ENCODE measurements around the gene SLC44A5.
"Not testable (repeated sequence)": the region's sequence is repeated elsewhere in the genome, so short reads cannot be mapped to it uniquely, and the experiment has no call there.

The SLC44A5 gene

DNA sequence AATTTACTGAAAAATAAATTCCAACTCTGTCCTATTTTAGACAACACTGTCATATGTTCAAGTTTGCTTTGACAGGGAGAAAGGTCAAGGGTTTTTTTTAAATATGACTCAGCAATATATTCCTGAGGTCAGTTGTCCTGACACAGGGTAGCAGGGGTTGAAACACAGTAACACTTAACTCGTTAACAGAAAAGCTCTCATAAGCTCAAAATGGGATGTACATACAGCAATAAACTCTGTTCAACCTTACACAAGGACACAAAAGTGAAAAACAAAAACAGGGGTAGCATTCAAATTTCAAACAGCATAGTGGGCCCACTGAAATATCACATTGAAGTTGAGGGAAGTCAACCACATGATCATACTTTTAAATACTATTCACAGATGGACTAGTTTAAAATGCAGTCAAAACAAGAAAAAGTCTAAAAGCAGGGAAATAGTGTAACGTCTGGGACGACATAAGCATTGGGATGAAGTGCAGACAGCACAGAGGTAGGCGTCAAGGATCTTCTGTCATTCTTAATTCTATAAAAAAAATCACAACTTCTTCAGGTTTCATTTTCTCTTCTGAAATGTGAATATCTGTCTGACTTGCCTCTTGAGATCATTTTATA, 89.9 kb downstream of the SLC44A5 start:
- DNase-seq: peak; percentile 66

DNA sequence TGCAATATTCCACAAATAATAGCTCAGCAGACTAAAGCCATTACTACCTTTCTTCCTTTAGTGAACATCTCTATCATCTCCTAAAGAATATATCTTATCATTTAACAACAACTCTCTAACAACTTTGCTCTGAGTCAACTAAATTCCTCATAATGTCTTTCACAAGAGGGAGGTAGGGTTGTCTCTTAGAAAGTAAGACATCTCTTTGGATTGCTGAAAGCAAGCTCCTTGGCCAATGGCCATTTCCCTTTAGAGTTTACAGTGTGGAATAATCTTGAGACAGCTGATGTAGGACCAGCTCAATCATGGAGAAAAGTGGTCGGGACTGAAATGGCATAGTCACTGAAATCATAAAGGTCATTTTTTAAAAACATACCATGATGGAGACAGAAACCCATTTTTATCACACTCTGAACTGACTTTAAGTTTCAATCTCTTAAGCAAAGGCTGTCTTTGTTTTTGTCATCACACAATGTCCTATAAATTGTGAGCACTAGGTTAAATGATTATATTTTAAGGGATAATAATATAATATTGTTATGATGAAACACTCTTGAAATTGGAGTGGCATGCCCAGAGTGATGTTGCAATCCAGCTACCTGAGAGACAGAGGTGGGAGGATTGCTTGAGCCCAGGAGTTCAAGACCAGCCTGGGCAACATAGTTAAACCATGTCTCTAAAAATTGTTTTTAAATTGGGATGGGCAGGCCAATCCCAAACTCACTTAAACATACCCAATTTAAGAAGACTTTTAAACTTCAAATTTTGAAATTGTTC, 91.1 kb downstream of the SLC44A5 start:
- no peak for DNase-seq

GRCh38 chr1:75518686-75519085, 92.2 kb downstream of the SLC44A5 start:
- no peak for DNase-seq

GRCh38 chr1:75514270-75514669, 96.6 kb downstream of the SLC44A5 start:
- DNase-seq: no peak

DNA sequence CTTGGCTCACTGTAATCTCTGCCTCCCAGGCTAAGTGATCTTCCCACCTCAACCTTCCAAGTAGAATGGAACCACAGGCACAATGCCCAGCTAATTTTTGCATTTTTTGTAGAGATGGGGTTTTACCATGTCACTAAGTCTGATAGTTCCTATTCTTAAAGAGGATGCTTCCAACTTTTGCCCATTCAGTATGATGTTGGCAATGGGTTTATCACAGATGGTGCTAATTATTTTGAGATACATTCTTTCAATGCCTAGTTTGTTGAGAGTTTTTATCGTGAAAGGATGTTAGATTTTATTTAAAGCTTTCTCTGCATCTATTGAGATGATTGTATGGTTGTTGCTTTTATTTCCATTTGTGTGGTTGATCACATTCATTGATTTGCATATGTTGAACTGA, 103.9 kb downstream of the SLC44A5 start:
- DNase-seq: no peak

DNA sequence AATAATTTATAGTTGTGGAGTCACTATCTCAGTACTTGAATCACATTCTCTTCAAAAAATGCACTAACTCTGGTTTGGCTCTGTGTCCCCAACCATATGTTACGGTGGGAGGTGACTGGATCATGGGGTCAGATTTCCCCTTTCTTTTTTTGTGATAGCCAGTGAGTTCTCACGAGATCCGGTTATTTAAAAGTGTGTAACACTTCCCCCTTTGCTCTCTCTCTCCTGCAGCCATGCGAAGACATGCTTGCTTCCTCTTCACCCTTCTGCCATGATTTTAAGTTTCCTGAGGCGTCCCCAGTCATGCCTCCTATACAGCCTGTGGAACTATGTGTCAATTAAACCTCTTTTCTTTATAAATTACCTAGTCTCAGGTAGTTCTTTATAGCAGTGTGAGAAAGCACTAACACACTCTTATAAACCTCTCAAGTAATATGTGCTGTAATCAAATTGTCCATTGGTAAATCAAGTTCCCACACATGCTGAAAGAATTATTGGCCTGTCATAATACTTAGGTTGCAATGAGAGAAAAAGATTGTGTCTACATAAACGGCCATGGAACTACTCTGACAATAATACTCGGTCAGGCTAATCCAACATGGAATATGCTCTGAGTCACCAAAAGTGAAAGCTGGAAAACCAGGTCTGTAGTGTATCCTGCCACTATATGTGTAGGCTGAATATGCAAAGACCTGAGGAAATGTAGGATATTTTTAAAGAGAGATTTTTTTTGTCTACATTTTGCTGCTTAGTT, 107.5 kb downstream of the SLC44A5 start:
- peak; percentile 39 for DNase-seq

GRCh38 chr1:75502776-75503175, 108.1 kb downstream of the SLC44A5 start:
- DNase-seq: peak; percentile 63

DNA sequence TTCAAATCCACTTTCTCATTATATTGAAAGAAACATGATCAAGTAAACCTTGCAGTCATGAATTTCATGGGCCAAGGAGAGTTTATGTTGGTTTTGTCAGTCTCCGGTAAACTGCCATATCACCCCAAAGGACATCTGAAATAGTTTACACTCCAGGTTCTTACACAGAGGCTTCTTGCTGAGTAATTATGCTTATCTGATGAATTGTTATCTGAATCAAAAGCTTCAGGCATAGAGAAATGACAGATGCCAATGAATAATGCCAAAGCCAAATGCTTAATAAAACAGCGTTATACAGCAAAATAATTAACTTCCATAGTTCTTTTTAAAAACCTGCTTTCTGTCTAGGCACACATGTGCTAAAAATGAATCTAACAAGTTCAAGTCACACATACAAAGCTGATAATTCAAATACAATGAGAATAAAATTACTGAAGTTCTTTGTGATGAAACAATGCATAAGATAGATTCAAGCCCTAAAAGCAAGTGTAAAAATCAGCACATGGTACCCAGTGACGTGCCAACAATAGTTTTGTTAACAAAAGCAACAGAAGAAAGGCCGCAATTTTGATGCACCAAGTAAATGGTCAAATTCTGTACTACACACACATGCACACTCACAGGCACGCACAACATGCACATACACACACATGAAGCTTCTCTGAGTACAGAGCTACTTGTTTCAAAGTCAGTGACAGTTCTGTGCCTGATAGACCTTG, 109.2 kb downstream of the SLC44A5 start:
- no peak for DNase-seq

GRCh38 chr1:75492011-75492410, 118.9 kb downstream of the SLC44A5 start:
- DNase-seq: no peak

GRCh38 chr1:75487399-75487798, 123.5 kb downstream of the SLC44A5 start:
- DNase-seq: no peak

DNA sequence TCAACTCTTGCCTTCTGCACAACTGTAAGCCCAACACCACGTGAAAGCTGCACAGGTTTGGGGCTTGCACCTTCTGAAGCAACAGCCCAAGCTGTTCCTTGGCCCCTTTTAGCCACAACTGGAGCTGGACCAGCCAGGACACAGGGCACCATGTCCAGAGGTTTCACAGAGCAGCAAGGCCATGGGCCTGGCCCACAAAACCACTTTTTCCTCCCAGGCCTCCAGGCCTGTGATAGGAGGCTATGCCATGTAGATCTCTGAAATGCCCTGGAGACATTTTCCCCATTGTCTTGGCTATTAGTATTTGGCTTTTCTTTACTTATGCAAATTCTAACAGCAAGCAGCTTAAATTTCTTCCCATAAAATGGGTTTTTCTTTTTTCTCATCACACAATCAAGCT, 126.1 kb downstream of the SLC44A5 start:
- DNase-seq: no peak

DNA sequence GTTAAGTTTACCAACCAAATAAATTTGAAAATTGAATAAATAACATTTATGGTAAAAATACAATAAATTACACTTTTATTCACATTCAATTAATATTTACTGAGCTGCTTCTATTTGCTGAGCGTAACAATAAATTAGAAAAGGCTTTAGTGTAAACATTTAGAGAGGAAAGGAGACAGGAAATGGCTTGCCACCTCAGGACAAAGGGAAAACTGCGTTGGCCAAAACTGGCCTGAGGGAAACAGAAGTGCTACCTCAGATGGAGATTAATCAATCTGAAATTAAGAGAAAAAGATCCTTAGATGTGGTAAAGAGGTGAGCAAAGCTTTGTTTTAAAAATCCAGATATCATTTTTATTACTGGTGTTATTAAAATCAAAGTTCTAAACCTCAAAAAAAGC, 128.0 kb downstream of the SLC44A5 start:
- DNase-seq: no peak

GRCh38 chr1:75476486-75476885, 134.4 kb downstream of the SLC44A5 start:
- not testable (repeated sequence) for DNase-seq

DNA sequence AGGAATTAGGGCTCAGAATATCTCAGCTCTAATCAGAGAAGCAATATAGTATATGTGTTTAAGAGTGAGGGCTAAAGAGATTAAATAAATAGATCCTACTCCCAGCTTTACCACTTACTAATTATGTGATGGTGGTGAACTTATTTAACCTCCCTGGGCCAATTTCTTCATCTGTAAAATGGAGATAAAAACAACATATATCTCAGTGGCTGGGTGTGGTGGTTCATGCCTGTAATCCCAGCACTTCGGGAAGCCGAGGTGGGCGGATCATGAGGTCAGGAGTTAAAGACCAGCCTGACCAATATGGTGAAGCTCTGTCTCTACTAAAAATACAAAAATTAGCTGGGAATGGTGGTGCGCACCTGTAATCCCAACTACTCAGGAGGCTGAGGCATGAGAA, 135.2 kb downstream of the SLC44A5 start:
- peak; percentile 10 for DNase-seq

DNA sequence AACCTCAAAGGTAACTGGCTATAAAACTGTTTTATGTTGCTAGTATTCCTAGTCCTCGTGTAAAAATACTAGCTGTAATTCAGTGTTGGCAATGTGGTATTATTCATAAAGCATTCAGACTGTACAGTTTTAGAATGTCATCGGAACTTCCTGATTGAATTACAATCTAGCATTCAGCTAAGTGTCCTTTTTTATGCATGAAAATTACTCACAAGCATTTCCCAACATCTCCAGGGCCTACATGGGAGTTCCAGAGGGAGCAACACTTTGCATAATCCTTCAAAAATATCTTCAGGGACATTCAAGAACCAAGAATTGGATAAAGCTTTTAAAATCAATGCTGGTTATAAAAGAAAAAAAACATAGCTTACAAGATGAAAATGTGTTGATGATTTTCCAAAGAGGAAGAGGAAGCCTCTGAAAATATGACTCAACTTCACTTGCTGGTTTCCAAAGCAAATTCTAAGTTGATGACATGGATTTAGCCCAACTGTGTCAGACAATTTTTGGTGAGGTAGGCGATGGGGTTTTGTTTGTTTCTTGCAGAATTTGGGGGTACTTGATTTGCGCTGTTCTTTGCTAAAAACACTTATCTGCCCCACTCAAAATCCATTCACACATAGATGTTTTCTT, 137.8 kb downstream of the SLC44A5 start:
- DNase-seq: peak; percentile 63

GRCh38 chr1:75472089-75472970, 138.6 kb downstream of the SLC44A5 start:
- DNase-seq: peak; percentile 88

DNA sequence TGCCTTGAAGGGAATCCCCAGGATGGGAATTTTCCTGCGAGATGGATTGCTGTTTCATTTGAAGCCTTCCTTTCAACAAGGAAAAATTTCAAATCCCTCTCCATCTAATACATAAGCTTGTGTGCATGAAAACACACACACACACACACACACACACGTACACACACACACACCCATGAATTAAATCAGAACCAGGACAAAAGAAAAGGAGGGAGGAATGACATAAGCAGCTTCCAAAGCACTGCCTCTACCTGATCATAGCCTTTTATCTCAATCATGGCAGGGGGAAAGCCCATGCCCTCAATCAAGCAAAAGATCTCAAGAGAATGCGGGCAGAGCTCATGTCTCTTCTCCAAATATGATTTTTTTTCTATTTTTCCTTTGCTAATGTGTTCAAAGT, 139.7 kb downstream of the SLC44A5 start:
- no peak for DNase-seq

DNA sequence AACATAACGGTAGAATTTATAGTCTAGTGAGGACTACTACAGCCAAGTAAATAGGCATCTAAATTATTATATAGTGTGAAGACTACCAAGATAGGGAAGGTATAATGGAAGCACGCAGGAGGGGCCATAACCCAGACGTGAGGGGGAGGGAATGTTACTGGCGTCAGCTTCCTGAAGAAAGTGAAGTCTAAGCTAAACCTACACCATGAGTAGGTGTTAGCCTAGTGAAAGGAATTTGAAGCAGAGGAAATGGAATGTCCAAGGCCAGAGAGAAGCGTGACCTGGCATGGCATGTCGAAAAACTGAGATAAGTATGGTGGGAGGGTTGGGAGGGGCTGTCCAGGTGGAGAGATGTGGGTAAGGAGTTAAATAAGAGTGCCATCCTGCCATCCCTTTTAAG, 140.5 kb downstream of the SLC44A5 start:
- DNase-seq: no peak

DNA sequence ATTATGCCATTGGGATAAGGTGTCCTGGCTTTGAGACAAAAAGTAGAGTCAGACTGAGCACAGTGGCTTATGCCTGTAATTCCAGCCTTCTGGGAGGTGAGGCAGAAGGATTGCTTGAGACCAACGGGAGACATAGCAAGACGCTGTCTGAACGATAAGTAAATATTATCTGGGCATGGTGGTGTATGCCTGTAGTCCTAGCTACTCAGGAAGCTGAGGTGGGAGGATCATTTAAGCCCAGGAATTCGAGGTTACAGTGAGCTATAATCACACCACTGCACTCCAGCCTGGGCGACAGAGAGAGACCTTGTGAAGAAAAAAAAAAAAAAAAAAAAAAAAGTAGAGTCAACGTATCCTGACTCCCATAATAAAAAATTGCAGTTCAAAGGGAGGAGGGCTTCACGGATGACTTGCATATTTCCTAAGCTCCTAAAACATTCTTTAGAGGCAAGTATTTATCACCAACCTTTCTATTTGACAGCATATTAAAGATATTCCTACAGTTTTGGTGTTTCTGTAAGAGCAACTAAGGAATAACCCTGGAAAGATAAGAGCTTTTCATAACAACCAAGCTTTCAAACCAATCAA, 141.2 kb downstream of the SLC44A5 start:
- no peak for DNase-seq

DNA sequence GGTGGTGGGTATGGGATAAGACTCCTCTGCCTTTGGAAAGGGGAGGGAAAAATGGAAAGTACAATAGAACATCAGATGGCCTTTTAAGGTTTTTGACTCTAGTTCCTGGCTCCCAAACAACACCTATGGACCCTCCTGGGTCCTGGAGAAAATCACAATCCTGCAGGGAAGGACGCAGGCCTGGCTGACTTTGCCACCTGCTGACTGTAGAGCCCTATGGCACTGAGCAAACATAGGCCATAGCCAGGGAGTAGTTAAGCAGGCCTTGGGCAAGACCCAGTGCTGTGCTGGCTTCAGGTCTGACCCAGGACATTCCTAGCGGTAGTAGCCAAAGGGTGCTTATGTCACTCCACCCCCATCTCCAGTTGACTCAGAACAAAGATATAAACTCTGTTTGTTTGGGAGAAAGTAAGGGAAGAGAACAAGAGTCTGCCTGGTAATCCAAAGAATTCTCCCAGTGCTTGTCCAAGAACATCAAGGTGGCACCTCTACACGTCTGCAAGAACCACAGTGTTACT, 149.0 kb downstream of the SLC44A5 start:
- DNase-seq: no peak

- no peak for DNase-seq
Measured at GRCh38 chr1:75449998-75450397, 160.9 kb downstream of the SLC44A5 start.
